ENCODE data around the gene IDI2. TPM values are rescaled to one million over a fixed set of nuclear protein-coding genes. Genes with fewer than 3 reads are reported as not detected.

The IDI2 gene
- total RNA-seq, 1 experiment from 2014 or later, result not detected

DNA sequence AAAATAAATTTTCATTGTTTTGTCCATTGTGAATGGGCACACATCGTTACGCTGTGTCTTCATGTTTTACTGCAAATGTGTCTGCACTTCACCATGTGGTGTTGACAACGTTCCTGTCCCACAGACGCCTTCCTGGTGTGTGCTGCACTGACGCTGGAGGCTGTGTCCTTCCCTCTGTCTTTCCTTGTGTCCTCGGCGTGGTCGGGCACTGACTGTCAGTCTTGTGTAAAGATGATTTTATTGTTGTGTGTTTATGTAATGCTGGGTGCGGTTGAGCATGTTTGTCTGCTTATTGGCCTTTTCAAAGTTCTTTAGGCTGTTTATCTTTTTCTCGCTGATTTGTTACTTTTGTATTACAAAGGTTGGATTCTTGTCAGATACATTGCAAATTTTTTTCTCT, 18.1 kb downstream of the IDI2 start:
- H3K9me3 ChIP-seq (replicated peaks), result no peaks in the 10 kb centered on the region
- H3K27ac ChIP-seq, result no peak overlapping the region
- H3K4me1 ChIP-seq, result no peaks in the 10 kb centered on the region
- no peak overlapping the region for H3K4me3 ChIP-seq
- peaks cover 47% of the 10 kb centered on the region for H3K36me3 ChIP-seq
- no peaks in the 10 kb centered on the region for H3K27me3 ChIP-seq
- DNase-seq, result no peak

DNA sequence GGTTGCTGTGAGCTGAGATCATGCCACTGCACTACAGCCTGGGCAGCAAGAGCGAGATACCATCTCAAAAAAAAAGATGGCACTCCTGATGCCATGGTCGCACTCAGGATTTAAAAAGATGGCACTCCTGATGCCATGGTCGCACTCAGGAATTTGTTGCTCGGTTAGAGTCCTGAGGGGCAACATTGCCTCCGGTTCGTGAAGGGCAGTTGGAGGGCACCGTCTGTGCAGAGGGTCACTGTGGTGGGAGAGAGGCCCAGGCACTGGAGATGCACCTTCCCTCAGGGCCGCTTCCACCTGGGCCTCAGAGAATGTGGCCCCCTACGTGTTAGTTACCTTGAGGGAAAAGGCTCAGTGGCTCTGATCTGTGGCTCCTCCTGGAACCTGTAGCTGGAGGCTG, 19.1 kb downstream of the IDI2 start:
- no peaks in the 10 kb centered on the region for H3K27me3 ChIP-seq
- H3K27ac ChIP-seq, result no peak overlapping the region
- no peak overlapping the region for H3K4me3 ChIP-seq
- no peaks in the 10 kb centered on the region for H3K9me3 ChIP-seq (replicated peaks)
- peaks cover 48% of the 10 kb centered on the region for H3K36me3 ChIP-seq
- no peak for DNase-seq
- H3K4me1 ChIP-seq, result no peaks in the 10 kb centered on the region

DNA sequence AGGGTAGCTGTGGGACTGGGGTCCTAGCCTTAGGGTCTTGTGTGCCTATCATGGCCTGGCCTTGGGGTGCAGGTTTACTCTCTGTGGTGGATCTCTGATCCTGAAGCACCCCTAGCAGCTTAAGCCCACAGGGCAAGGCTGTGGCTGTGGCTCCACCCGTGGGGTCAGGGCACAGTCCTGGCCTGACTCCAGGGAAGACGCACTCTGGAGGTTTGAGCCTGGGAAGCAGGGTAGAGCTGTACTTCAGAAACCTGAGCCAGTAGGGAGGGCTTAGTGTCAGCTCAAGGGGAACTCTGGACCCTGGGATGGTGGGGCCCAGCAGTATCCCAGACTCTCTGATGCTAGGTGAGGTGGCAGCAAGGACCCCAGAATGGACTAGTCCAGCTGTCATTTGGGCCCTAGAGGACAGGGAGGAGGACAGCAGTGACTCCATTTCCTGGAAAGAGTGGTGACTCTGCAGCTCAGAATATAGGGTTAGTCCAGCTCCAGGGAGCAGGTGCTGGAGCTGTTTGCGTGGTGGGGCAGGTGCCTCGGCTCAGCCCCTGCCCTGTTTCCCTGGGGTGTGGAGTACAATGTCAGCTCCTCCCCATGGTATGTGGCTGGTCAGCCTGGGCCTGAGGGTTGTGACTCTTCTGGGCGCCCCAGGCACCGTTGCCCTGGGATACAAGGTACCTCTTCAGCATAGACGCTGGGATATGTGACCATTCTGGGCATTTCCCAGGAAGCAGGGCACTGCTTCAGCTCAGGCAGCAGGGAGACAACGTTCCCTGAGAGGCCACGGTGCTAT, 21.6 kb downstream of the IDI2 start:
- no peak for DNase-seq
- no peak overlapping the region for H3K27ac ChIP-seq

DNA sequence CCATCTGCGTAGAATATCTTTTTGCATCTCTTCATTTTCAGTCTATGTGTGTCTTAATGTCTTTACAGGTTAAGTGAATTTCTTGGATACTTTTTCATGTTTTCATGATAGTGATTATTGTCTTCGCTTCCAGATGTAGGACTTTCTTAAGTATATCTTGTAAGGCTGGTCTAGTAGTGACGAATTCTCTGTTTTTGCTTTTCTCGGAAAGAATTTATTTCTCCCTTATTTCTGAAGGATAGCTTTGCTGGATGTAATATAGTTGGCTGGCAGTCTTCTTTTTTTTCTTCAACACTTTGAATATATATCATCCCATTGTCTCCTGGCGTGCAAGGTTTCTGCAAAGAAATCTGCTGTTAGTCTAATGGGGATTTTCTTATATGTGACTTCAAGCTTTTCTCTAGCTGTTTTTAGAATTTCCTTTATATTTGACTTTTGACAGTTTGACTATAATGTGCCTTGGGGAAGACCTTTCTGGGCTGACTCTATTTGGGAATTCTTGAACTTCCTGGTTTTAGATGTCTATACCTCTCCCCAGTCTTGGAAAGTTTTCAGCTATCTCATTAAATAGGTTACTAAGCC, 23.1 kb downstream of the IDI2 start:
- Histone ChIP-seq H3K27ac (no peak overlapping the region), H3K27me3 (no peaks in the 10 kb centered on the region), H3K9me3 (replicated peaks) (no peaks in the 10 kb centered on the region), H3K36me3 (peaks cover 78% of the 10 kb centered on the region), H3K4me1 (no peaks in the 10 kb centered on the region), H3K4me3 (no peak overlapping the region)
- no peak for DNase-seq

More for the DNA sequence above, 21.6 kb downstream of the IDI2 start:
- H3K4me3 ChIP-seq, result no peak overlapping the region
- no peaks in the 10 kb centered on the region for H3K9me3 ChIP-seq (replicated peaks)
- peaks cover 64% of the 10 kb centered on the region for H3K36me3 ChIP-seq
- no peaks in the 10 kb centered on the region for H3K4me1 ChIP-seq
- no peaks in the 10 kb centered on the region for H3K27me3 ChIP-seq

DNA sequence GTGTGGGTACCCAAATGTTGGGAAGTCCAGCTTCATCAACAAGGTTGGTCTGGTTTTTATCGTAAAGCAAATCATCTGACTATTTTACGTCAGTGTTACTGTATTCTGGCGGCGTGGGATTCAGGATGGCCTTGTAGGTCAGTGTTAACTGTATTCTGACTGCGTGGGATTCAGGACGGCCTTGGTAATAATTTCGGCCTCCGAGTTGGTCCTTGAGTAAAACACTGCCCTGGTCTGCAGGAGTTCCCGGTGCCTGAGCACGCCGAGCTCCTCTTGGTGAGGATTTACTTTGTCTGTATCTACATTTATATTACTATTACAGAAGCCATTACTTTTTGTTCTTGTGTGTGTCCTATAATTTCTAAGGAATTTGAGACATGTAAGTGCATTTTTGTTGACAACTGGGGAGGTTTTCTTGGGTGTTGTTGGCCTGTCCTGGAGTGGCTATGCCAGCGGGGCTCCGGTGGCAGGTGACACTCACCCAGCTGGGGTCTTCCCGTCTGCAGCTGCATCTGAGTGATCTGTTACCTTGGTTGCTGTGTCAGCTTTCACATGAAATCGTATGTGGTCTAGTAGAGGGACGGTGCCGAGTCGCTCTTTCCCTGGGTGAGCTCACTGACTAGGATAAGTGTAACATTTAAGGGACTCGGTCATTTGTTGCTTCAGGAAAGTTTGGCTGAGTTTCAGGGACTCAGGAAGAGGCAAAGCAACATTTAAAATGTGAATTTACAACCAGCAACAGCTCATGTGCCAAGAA, 28.2 kb downstream of the IDI2 start:
- no peaks in the 10 kb centered on the region for H3K4me1 ChIP-seq
- peaks cover 72% of the 10 kb centered on the region for H3K36me3 ChIP-seq
- H3K4me3 ChIP-seq, result no peak overlapping the region
- H3K27ac ChIP-seq, result no peak overlapping the region
- H3K9me3 ChIP-seq (replicated peaks), result no peaks in the 10 kb centered on the region
- no peak for DNase-seq
- H3K27me3 ChIP-seq, result no peaks in the 10 kb centered on the region

DNA sequence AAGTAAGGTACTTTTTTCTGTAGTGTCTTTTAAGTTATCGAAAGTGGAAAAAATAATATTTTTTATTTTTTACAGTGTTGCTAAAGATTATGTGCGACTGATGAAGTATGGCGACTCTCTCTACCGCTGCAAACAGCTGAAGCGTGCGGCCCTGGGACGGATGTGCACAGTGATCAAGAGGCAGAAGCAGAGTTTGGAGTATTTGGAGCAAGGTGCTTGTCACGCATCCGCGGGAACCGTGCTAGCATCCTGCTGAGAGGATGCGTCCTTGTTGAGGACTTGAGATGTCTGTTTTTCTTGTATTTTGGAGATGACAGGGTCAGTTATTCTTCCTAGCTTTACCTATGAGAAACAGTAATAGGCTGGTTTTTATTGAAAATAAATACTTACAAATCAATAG, 29.6 kb downstream of the IDI2 start:
- Histone ChIP-seq H3K4me3 (no peak overlapping the region), H3K27me3 (no peaks in the 10 kb centered on the region), H3K27ac (no peak overlapping the region), H3K9me3 (replicated peaks) (no peaks in the 10 kb centered on the region), H3K36me3 (peaks cover 63% of the 10 kb centered on the region), H3K4me1 (no peaks in the 10 kb centered on the region)
- no peak for DNase-seq

DNA sequence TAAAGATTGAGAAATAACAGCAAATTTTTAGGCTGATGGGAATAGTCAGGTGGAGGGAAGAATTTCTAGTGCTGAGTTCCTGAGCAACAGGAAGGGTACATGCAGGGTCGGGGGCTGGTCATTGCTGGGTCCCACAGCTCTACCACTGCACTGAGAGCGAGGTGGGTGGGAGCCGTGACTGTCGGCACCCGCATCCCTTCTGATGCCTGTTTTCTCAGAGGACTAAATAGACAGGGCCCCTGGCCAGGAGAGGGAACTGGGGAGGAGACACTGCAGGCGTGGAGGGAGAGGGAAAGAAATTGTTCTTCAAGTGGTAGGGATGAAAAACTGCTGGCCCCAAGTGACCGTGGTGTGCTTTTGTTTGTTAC, 30.1 kb downstream of the IDI2 start:
- H3K36me3 ChIP-seq, result peaks cover 58% of the 10 kb centered on the region
- H3K27me3 ChIP-seq, result no peaks in the 10 kb centered on the region
- H3K4me1 ChIP-seq, result no peaks in the 10 kb centered on the region
- H3K4me3 ChIP-seq, result no peak overlapping the region
- no peaks in the 10 kb centered on the region for H3K9me3 ChIP-seq (replicated peaks)
- no peak for DNase-seq
- no peak overlapping the region for H3K27ac ChIP-seq

DNA sequence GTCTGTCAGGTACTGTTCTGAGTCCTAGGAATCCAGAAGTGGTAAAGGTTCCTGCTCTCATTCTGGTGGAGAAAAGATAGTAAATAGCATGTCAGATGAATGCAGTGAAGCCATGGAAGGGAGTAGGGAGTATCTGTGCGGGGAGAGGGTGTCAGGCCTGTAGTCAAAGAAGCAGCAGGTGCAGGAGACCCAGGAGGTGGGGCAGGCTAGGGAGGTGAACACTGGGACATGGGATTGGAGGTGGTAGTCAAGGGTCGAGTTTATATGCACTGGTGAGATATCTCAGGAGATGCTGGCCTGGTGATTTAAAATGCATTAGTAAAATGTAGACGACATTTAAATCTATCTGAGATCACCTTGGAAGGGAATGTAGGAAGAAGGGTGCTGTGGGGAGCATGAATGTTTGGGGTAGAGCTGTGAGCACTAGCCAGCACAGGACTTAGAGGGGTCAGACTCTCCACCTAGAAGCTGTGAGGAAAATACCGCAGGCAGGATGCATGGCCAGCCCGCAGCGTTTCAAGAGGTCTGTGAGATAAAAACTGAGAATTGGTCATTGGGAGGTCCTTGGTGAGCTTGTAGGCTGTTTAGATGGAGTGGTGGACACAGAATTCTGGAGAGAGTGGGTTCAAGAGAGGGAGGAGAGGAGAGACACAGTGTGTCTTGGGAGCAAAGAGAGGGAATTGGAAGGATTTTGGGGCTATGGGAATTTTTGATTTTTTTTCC, 30.7 kb downstream of the IDI2 start:
- H3K36me3 ChIP-seq, result peaks cover 56% of the 10 kb centered on the region

DNA sequence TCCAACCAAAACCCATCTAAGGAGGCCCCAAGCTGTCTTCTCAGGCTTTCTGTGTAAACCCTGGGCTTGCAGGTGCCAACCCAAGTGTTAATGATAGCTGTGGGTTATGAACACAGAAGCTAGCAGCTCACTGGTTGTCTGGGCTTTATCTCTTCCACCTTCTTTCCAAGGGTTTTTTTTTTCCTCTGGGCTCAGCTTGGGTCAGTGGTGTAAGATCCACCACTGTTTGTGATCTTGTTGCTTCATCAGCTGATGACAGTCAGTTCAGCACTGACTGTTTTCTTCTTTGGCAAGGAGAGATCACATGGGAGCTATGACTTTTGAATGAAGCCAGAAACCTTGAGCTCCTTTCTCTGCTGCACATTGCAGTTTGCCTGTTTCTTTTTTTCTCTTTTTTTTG, 32.8 kb downstream of the IDI2 start:
- no peaks in the 10 kb centered on the region for H3K4me1 ChIP-seq
- no peak for DNase-seq
- no peaks in the 10 kb centered on the region for H3K27me3 ChIP-seq
- H3K9me3 ChIP-seq (replicated peaks), result no peaks in the 10 kb centered on the region
- peaks cover 36% of the 10 kb centered on the region for H3K36me3 ChIP-seq
- no peak overlapping the region for H3K27ac ChIP-seq
- no peak overlapping the region for H3K4me3 ChIP-seq

More for the DNA sequence above, 30.7 kb downstream of the IDI2 start:
- DNase-seq, result no peak
- no peaks in the 10 kb centered on the region for H3K9me3 ChIP-seq (replicated peaks)
- no peaks in the 10 kb centered on the region for H3K4me1 ChIP-seq
- no peak overlapping the region for H3K4me3 ChIP-seq
- H3K27me3 ChIP-seq, result no peaks in the 10 kb centered on the region
- H3K27ac ChIP-seq, result no peak overlapping the region

DNA sequence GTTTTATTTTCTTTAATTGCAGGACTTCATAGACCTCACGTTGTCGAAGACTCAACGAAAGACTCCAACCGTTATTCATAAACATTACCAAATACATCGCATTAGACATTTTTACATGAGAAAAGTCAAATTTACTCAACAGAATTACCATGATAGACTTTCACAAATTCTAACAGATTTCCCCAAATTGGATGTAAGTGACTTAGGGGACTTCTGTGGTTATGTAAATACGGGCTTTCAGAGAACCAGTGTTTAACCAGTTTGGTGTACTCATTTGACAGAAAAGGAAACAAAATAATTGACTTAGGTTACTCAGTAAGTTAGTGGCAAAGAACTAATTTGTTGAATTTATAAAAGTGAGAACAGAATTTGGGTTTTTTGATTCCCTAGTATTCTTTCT, 33.2 kb downstream of the IDI2 start:
- no peak overlapping the region for H3K27ac ChIP-seq
- no peaks in the 10 kb centered on the region for H3K9me3 ChIP-seq (replicated peaks)
- peaks cover 33% of the 10 kb centered on the region for H3K36me3 ChIP-seq
- no peaks in the 10 kb centered on the region for H3K27me3 ChIP-seq
- no peaks in the 10 kb centered on the region for H3K4me1 ChIP-seq
- DNase-seq, result no peak
- no peak overlapping the region for H3K4me3 ChIP-seq

DNA sequence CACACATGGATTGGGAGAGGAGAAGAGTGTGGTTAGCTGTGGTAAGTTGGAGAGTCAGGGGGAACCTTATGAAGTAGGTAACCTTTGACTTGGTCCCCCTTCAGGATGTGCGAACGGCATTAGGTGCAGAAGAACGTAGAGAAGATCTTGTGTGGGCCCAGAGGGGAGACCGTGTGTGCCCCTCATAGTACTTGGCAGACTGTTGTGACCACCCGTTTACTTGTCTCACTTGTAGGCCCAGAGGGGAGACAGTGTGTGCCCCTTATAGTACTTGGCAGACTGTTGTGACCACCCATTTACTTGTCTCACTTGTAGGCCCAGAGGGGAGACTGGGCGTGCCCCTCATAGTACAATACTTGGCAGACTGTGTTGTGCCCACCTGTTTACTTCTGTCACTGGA, 34.9 kb downstream of the IDI2 start:
- no peak overlapping the region for H3K27ac ChIP-seq
- H3K27me3 ChIP-seq, result no peaks in the 10 kb centered on the region
- H3K4me3 ChIP-seq, result no peak overlapping the region
- H3K4me1 ChIP-seq, result peaks cover 3% of the 10 kb centered on the region; the same call in 1 of the 2 replicates
- peaks cover 17% of the 10 kb centered on the region for H3K36me3 ChIP-seq
- DNase-seq, result peak in 1 of 2 experiments; percentile 26
- H3K9me3 ChIP-seq (replicated peaks), result no peaks in the 10 kb centered on the region

DNA sequence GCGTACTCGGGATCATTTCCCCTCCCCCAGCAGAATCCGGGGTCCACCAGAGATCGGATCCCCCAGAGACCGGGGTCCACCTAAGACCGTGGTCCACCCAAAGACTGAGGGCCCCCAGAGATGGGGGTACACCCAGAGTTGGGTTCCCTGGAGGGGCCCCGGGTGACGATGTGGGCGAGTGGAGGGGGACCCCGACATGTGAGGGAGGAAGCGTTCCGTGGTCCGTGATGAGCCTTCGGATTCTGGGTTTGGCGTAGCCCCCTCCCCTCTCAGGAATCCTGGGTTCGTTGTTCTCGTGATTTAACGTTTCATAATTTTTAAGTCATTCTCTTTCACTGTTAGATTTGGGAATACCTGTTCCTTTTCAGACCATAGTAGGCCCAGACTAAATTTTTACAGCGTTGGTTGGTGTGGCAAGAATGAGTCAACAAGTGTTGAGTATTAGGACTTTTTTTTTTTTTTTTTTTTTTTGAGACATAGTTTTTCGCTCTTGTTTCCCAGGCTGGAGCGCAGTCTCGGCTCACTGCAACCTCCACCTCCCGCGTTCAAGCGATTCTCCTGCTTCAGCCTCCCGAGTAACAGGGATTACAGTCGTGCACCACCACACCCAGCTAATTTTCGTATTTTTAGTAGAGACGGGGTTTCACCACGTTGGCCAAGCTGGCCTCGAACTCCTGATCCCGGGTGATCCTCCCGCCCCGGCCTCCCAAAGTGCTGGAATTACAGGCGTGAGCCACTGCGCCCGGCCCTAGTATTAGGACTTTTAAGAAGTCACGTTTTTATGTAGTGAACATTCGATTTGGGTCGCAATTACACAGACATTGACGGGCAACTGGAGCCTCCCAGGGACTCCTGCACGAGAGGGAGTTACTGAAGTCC, 36.8 kb downstream of the IDI2 start:
- no peaks in the 10 kb centered on the region for H3K27me3 ChIP-seq
- no peak for DNase-seq
- H3K36me3 ChIP-seq, result peaks cover 8% of the 10 kb centered on the region

DNA sequence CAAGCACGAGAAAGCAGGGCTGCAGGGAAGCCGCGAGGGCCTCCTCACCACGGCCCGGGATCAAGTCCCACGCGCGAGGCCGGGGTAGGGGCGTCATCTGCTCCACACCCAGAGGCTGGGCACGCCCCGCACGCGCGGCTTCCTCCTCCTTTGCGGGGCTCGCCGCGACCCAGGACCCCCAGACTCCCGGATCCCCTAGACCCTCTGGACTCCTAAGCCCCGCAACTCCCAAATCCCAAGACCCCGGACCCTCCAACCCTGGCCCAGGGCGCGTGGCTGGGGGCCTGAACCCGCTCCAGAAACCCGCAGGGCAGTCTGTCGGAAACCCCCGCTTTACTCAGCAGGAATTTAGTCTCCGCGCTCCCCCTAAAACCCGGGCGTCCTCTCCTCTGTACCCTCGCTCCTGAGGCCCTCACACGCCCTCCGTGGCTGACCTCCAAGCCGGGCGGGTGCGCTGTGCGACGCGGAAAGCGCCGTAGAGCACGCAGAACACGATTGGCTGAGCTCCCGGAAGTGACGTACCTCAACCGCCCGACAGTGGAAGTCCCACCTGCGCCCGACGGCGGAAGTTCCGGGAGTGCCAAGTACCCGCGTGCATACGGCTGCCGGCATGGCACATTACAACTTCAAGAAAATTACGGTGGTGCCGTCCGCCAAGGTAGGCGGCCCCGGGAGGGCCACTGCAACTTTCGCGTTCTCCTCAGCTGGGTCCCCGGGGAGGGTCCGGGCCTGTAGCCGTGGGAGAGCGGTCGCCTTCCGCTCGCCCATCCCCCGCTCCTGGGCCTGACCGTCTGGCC, 37.6 kb downstream of the IDI2 start, which contains the start of gene GTPBP4:
GTPBP4 (plus strand) TSS at position 565 of the 797 bp plus-strand sequence; CDS start at position 611, 46 bp downstream.
- Histone ChIP-seq H3K4me1 (peaks cover 3% of the 10 kb centered on the region; the same call in 1 of the 2 replicates), H3K36me3 (peaks cover 7% of the 10 kb centered on the region), H3K9me3 (replicated peaks) (no peaks in the 10 kb centered on the region), H3K27me3 (no peaks in the 10 kb centered on the region), H3K4me3 (peak within 1 kb of the TSS; percentile 71), H3K27ac (peak within 1 kb of the TSS; percentile 71)
- peak; percentile 92 to 93 for DNase-seq

More for the DNA sequence above, 36.8 kb downstream of the IDI2 start:
- Histone ChIP-seq H3K9me3 (replicated peaks) (no peaks in the 10 kb centered on the region), H3K4me3 (peak overlapping the region; percentile 71), H3K4me1 (peaks cover 3% of the 10 kb centered on the region; the same call in 1 of the 2 replicates), H3K27ac (peak overlapping the region; percentile 71)
